GM06990 (cell line): ENCODE results near the gene ACKR4.
"Not testable (repeated sequence)": the region's sequence is repeated elsewhere in the genome, so short reads cannot be mapped to it uniquely, and the experiment has no call there.

Experiments
- DNase-seq: peaks from one replicate; pipeline ENCODE4 v3.0.0-alpha.2; 2011; ENCODE audit not compliant: insufficient read length; ENCODE audit errors: extremely low read depth
- H3K27me3 ChIP-seq: replicated peaks from 2 replicates; pipeline ENCODE4 v1.6.0; 2011; ENCODE audit warnings: low read length; ENCODE audit not compliant: control insufficient read depth, insufficient read depth
- H3K36me3 ChIP-seq: 2 replicates; pipeline ENCODE4 v1.5.1; 2011; ENCODE audit warnings: low read length; ENCODE audit not compliant: control insufficient read depth, insufficient read depth
- H3K4me3 ChIP-seq: replicated peaks from 2 replicates; pipeline ENCODE4 v1.5.1; 2011; ENCODE audit warnings: low read depth, mild to moderate bottlenecking, control low read depth, low read length
- TF ChIP-seq, protein P1 (sequence below): IDR thresholded peaks from 2 replicates; pipeline ENCODE4 v1.5.1; 2011; ENCODE audit warnings: low read length, control low read depth, mild to moderate bottlenecking, inconsistent platforms; ENCODE audit not compliant: insufficient read depth, poor library complexity, severe bottlenecking

ACKR4 gene

DNA sequence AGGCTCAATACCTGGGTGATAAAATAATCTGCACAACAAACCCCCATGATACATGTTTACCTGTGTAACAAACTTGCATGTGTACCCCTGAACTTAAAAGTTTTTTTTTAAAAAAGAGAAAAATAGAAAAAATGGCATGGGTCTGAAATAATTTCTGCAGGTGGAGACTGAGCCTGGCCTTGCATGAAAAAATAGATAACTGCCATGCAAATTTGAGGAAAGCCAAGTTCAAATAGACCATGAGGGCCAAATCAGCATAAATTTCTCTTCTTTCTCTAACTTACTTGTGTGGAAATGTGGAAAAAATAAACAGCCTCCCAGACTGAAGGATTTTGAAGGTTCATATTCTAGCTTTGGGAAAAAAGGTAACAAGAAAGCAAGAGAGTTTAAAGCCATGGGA, 744 bp upstream of the ACKR4 start:
- DNase-seq, result no peak
- TF ChIP-seq, protein P1, sequence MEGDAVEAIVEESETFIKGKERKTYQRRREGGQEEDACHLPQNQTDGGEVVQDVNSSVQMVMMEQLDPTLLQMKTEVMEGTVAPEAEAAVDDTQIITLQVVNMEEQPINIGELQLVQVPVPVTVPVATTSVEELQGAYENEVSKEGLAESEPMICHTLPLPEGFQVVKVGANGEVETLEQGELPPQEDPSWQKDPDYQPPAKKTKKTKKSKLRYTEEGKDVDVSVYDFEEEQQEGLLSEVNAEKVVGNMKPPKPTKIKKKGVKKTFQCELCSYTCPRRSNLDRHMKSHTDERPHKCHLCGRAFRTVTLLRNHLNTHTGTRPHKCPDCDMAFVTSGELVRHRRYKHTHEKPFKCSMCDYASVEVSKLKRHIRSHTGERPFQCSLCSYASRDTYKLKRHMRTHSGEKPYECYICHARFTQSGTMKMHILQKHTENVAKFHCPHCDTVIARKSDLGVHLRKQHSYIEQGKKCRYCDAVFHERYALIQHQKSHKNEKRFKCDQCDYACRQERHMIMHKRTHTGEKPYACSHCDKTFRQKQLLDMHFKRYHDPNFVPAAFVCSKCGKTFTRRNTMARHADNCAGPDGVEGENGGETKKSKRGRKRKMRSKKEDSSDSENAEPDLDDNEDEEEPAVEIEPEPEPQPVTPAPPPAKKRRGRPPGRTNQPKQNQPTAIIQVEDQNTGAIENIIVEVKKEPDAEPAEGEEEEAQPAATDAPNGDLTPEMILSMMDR, result no peak
- H3K4me3 ChIP-seq, result no peak overlapping the region

DNA sequence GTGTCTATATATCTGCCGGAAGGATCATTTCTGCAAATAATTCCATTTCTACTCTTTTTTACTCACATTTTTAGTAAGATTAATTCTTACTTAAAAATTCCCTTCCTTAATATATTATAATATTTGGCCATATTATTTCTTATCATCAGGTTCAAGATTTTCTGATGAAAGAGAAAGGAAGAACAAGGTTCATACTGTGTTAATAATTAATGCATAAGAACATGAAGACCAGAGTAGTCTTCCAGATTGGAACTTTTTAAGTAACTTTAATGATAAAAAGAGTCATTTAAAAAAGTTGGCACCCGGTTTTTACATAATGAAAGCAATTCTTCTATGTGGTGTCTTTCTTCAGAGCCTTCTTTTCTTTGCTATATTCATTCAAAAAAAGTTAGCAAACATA, 590 bp downstream of the ACKR4 start:
- DNase-seq, result no peak
- Histone ChIP-seq H3K4me3 (no peak overlapping the region), H3K36me3 (no peaks in the 10 kb centered on the region), H3K27me3 (no peaks in the 10 kb centered on the region)
- TF ChIP-seq, protein P1, result no peak

More for the DNA sequence above, 744 bp upstream of the ACKR4 start:
- Histone ChIP-seq H3K36me3 (no peaks in the 10 kb centered on the region; the same call in 1 of the 2 replicates), H3K27me3 (no peaks in the 10 kb centered on the region)

DNA sequence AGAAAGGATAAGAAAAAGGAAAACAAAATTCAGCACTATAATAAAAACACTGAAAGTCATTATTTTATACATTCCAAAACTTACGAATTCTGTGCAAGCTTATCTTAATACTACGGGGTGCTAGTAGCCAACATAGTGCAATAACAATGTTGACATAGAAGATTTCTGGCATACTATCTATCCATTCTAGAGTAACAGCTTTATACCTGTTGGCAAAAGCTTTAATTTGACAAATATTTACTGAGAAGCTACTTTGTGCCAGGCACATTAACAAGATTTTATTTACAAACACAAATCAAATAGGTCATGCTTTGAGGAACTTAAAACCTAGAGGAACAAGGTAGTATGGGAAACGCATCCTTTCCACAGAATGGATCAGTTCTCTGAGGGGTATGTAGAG, 1.1 kb downstream of the ACKR4 start:
- Histone ChIP-seq H3K36me3 (no peaks in the 10 kb centered on the region), H3K27me3 (no peaks in the 10 kb centered on the region), H3K4me3 (no peak overlapping the region)
- TF ChIP-seq, protein P1, result no peak
- DNase-seq, result no peak

DNA sequence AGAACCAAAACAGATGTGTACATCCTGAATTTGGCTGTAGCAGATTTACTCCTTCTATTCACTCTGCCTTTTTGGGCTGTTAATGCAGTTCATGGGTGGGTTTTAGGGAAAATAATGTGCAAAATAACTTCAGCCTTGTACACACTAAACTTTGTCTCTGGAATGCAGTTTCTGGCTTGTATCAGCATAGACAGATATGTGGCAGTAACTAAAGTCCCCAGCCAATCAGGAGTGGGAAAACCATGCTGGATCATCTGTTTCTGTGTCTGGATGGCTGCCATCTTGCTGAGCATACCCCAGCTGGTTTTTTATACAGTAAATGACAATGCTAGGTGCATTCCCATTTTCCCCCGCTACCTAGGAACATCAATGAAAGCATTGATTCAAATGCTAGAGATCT, 3.5 kb downstream of the ACKR4 start:
- not testable (repeated sequence) for DNase-seq, H3K27me3 ChIP-seq, H3K4me3 ChIP-seq, H3K36me3 ChIP-seq

DNA sequence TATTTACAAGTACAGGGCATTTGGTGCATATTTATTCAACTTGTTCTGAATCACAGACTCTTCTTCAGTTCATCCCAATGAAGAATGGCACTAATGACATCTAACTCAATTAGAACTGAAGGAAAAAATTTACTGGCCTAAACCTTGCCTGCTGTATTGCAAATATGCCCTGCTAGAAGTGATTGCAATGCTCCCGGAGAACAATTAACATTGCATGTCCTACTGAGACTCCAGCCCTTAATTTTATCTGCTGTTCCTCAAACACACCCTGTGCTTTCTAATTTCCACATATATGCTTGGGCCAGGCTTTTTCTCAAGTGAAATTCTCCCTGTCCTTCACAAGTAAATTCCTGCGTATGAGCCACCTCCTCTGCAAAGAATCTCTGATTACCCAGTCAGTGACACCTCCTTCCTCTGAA, 8.3 kb downstream of the ACKR4 start:
- TF ChIP-seq, protein P1, result no peak
- Histone ChIP-seq H3K36me3 (no peaks in the 10 kb centered on the region), H3K4me3 (no peak overlapping the region), H3K27me3 (no peaks in the 10 kb centered on the region)
- DNase-seq, result no peak

DNA sequence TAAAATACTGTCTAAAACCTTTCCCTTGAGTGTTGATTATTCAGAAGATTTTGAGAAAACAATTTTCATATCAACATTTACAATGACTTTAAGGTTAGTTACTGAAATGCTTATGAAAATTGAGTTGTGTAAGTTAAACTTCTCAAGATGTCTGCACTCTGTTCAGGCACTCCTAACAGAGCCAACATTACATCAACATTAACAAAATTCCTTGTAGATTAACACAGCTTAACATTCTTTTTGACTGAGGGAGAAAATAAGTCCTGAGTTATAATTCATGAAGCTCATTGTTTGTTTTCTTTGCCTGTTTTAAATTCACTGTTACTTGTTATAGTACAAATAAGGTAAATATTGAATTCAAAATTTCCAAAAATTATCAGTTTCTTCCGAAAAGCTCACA, 9.0 kb downstream of the ACKR4 start:
- no peaks in the 10 kb centered on the region for H3K36me3 ChIP-seq
- TF ChIP-seq, protein P1, result no peak
- no peak overlapping the region for H3K4me3 ChIP-seq
- no peak for DNase-seq
- no peaks in the 10 kb centered on the region for H3K27me3 ChIP-seq

DNA sequence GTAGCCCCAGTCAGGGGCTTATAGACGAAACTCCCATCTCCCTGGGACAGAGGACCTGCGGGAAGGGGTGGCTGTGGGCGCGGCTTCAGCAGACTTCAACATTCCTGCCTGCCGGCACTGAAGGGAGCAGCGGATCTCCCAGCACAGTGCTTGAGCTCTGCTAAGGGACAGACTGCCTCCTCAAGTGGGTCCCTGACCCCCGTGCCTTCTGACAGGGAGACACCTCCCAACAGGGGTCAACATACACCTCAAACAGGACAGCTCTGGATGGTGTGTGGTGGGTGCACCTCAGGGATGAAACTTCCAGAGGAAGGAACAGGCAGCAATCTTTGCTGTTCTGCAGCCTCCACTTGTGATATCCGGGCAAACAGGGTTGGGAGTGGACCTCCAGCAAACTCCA, 9.6 kb downstream of the ACKR4 start:
- not testable (repeated sequence) for H3K27me3 ChIP-seq, DNase-seq, H3K4me3 ChIP-seq, H3K36me3 ChIP-seq

DNA sequence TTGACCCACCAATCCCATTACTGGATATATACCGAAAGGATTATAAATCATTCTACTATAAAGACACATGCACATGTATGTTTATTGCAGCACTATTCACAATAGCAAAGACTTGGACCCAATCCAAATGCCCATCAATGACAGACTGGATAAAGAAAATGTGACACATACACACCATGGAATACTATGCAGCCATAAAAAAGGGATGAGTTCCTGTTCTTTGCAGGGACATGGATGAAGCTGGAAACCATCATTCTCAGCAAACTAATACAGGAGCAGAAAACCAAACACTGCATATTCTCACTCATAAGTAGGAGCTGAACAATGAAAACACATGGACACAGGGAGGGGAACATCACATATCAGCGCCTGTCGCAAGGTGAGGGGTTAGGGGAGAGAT, 18.2 kb downstream of the ACKR4 start:
- not testable (repeated sequence) for H3K36me3 ChIP-seq, H3K4me3 ChIP-seq, H3K27me3 ChIP-seq, DNase-seq
